Measurements from ENCODE around the gene THAP10.

THAP10 gene

DNA sequence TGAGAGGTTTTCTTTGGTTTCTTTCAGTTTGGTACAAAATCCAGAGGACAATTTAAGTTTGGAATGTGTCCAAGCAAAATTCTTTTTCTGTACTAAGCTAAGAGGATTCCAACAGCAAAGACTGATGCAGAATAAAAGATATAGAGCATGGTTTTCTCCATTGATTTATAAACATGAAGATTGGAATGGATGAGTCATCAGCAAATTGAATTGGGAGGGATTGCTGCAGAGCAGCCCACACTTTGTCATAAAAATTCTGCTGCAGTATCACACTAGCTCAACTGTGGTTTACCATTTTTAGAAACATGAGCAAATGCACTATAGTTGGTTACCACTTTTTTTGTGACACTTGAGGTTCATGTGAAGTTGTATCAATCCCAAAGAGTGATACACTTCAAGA is 22.2 kb downstream of the THAP10 start:
- TF ChIP-seq, protein P1, sequence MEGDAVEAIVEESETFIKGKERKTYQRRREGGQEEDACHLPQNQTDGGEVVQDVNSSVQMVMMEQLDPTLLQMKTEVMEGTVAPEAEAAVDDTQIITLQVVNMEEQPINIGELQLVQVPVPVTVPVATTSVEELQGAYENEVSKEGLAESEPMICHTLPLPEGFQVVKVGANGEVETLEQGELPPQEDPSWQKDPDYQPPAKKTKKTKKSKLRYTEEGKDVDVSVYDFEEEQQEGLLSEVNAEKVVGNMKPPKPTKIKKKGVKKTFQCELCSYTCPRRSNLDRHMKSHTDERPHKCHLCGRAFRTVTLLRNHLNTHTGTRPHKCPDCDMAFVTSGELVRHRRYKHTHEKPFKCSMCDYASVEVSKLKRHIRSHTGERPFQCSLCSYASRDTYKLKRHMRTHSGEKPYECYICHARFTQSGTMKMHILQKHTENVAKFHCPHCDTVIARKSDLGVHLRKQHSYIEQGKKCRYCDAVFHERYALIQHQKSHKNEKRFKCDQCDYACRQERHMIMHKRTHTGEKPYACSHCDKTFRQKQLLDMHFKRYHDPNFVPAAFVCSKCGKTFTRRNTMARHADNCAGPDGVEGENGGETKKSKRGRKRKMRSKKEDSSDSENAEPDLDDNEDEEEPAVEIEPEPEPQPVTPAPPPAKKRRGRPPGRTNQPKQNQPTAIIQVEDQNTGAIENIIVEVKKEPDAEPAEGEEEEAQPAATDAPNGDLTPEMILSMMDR (IDR thresholded peaks at IDR 0.05; ENCODE audit: control insufficient read depth, insufficient read depth, low read depth, low read length, missing control alignments): no peak
- no peak overlapping the region for H3K4me3 ChIP-seq (ENCODE audit: control insufficient read depth, low read depth, low read length)
- no peak for DNase-seq (ENCODE audit: low read depth)

DNA sequence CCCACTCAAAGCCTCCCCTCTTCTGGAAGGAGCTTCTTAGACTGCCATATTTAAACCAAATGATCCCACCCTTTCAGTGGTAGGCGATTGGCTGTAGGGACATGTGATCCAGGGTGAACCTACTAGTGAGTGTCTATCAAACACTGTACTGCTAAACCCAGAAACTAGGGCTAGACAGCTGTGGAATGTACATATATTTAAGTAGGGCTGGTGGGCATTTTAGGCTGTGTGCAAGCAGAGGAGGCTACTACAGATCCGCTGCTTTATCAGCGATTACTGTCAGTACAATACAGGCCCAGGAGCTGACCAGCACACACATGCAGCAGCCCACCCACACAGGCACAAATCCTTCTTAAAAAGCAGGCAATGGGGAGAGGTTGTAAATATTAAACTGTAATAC is 22.9 kb downstream of the THAP10 start:
- DNase-seq (ENCODE audit: low read depth): no peak
- TF ChIP-seq, protein P1 (IDR thresholded peaks at IDR 0.05; ENCODE audit: control insufficient read depth, insufficient read depth, low read depth, low read length, missing control alignments): no peak
- H3K4me3 ChIP-seq (ENCODE audit: control insufficient read depth, low read depth, low read length): no peak overlapping the region

DNA sequence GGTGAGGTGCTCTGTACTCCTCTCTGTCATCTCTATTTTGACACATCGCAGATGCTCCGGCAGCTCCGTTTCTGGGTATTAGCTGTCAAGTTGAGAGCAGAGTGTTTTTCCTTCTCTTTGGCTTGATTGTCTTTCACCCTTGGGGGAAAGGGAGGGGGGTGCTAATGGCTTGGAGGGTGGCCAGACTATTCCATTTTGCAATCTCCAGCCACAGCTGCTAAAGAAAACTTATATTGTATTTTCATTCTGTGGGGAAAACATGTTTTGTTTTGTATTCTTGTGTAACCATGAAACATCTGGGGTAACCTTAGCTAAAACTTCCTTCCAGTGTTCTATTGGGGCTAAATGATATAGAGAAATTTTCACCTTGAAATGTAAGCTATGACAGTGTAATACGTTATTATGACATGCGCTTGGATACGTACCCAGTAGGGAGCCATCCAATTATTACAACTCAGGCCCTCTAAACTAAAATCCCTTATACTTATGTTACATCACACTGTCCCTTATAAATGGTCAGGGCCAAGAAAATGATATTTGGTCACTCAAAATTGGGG is 24.2 kb downstream of the THAP10 start:
- TF ChIP-seq, protein P1 (IDR thresholded peaks at IDR 0.05; ENCODE audit: control insufficient read depth, insufficient read depth, low read depth, low read length, missing control alignments): no peak
- no peak overlapping the region for H3K4me3 ChIP-seq (ENCODE audit: control insufficient read depth, low read depth, low read length)
- no peak for DNase-seq (ENCODE audit: low read depth)

DNA sequence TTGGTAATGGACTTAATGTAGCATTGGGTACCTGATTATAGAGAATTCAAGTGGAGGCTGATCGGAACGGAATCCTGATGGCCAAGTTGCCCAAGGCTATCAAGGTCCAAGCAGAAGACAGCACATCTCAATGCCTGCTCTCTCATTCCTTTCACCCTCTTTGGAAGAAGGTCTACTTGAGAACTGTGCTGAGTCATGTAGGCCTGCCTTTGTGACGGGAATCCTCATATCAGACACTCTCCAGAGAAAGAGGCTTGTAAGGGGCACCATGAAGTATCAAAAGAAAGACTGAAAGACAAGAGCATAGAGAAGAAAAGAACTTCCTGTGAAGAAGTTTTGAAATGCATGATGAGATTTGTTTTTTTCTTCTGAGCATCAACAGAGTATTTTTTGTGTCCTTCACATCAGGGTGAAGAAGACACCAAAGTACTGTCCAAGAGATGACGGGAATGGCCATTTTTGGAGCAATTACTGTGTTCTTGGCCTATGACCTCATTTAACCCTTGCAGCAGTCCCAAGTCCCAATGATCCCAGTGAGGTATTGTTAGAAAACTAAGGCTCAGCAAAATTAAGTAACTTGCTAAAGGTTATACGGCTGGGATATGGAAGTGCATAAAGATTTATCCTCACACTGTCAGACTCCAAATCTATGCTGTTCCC is 25.1 kb downstream of the THAP10 start:
- no peak for DNase-seq (ENCODE audit: low read depth)
- TF ChIP-seq, protein P1 (IDR thresholded peaks at IDR 0.05; ENCODE audit: control insufficient read depth, insufficient read depth, low read depth, low read length, missing control alignments): no peak
- no peak overlapping the region for H3K4me3 ChIP-seq (ENCODE audit: control insufficient read depth, low read depth, low read length)

DNA sequence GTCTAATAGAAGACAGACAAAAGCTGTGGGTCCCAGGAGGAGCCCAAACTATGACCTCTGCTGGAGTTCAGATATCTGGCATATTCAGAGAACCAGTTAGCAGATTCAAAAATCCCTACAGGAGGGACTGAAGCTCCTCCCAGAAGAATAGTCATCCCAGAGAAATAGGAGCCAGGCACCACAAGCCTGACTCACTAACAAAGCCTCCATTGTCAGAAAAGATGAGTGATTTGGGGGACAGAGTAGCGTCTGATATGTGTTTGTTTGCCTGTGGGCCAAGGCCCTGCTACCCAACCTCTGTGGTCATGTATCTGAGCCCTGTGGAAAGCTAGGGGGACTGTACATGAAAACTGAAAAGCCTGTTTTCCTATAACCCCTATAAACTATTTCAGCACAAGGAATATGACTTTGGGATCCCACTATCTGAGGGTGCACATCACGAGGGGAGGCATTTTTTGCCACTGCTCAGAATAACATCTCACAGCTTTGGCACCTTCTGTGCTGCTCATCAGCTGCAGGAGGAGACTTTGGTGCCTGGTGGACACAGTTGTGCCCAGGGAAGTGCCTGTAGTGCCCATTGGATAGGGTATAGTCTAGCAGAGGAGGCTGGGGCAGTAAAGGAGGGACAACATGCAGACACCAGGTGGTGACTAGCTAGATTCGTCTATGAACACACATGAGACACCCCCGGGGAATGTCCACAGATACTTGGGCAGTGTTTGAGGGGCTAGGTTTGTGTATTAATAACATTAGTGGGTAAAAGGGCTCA is 28.6 kb downstream of the THAP10 start:
- no peak overlapping the region for H3K4me3 ChIP-seq (ENCODE audit: control insufficient read depth, low read depth, low read length)
- TF ChIP-seq, protein P1 (IDR thresholded peaks at IDR 0.05; ENCODE audit: control insufficient read depth, insufficient read depth, low read depth, low read length, missing control alignments): no peak
- no peak for DNase-seq (ENCODE audit: low read depth)

DNA sequence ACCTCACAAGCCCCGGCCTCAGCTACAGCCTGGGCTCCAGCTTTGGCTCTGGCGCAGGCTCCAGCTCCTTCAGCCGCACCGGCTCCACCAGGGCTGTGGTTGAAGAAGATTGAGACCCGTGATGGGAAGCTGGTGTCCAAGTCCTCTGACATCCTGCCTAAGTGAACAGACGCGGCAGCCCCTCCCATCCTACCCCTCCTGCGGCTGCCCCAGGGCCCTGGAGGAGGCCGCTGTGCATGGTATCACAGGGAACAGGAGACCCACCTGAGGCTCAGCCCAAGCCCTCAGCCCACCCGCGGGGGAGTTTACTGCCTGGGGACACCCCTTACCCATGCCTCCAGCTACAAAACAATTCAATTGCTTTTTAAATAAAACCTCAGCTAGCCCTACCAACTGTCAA is 32.2 kb downstream of the THAP10 start:
- DNase-seq (ENCODE audit: low read depth): no peak
- TF ChIP-seq, protein P1 (IDR thresholded peaks at IDR 0.05; ENCODE audit: control insufficient read depth, insufficient read depth, low read depth, low read length, missing control alignments): no peak
- H3K4me3 ChIP-seq (ENCODE audit: control insufficient read depth, low read depth, low read length): no peak overlapping the region

All from AG09309 (cell line).